Cardiac fibroblast (primary cell): Measurements from ENCODE around the gene P2RX6.

Source experiments
- DNase-seq, 2 donors: peaks; one replicate each; pipeline versions ENCODE4 v3.0.0 to v3.0.0-alpha.2; 2010; ENCODE audit warnings: low read depth in 2 of 2
- H3K4me3 ChIP-seq, 2 donors: replicated peaks in 1 of 2; 1 replicate in 1 of 2; 2 replicates in 1 of 2; pipeline ENCODE4 v1.5.1; 2011; ENCODE audit warnings: low read depth in 2 of 2, low read length in 2 of 2, mild to moderate bottlenecking in 2 of 2, moderate library complexity in 1 of 2
- CTCF ChIP-seq: IDR thresholded peaks from one replicate; pipeline ENCODE4 v1.5.1; 2011; ENCODE audit warnings: low read depth, mild to moderate bottlenecking, low read length, inconsistent platforms

The P2RX6 gene

GRCh38 chr22:20986365-20986764 lies 28.6 kb upstream of the P2RX6 start:
- TF ChIP-seq CTCF, result no peak
- no peak for DNase-seq
- no peak overlapping the region for H3K4me3 ChIP-seq

- no peak for TF ChIP-seq CTCF
- H3K4me3 ChIP-seq, result no peak overlapping the region
- no peak for DNase-seq
These were observed 27.6 kb upstream of the P2RX6 start for GRCh38 chr22:20987375-20987774.

- H3K4me3 ChIP-seq, result no peak overlapping the region
- DNase-seq, result no peak
- no peak for TF ChIP-seq CTCF
These were observed 26.2 kb upstream of the P2RX6 start for GRCh38 chr22:20988573-20989322.

GRCh38 chr22:20989323-20990138 lies 25.4 kb upstream of the P2RX6 start:
- no peak for DNase-seq
- H3K4me3 ChIP-seq, result no peak overlapping the region
- TF ChIP-seq CTCF, result no peak

- no peak overlapping the region for H3K4me3 ChIP-seq
- DNase-seq, result no peak
- TF ChIP-seq CTCF, result no peak
These were observed 24.5 kb upstream of the P2RX6 start for GRCh38 chr22:20990184-20991180.
